Neural cell (in vitro differentiated cells): ENCODE results near the gene KLK8. TPM values are rescaled to one million over a fixed set of nuclear protein-coding genes. Genes with fewer than 3 reads are reported as not detected.

Source experiments
- H2AFZ ChIP-seq: fragments of 200-600, 300-800 bp; sonication (generic), shearing (Covaris generic); 2 replicates; pipeline ENCODE4 v1.6.0; 2014; ENCODE audit warnings: low read depth, mild to moderate bottlenecking, antibody characterized with exemption, low read length, moderate library complexity
- H3F3A ChIP-seq: fragments of 200-600 bp; shearing (Covaris generic); 2 replicates; pipeline ENCODE4 v1.6.1; 2016; ENCODE audit warnings: mild to moderate bottlenecking, moderate library complexity, mixed read lengths, antibody characterized with exemption, low read length; ENCODE audit not compliant: insufficient read depth, poor library complexity, severe bottlenecking
- H3K27ac ChIP-seq: fragments of 200-600, 300-800 bp; sonication (generic), shearing (Covaris generic); 2 replicates; pipeline ENCODE4 v1.5.1; 2014; ENCODE audit warnings: mild to moderate bottlenecking, low read length, moderate library complexity
- H3K27me3 ChIP-seq: fragments of 300-800, 200-600 bp; sonication (generic), shearing (Covaris generic); 2 replicates; pipeline ENCODE4 v1.6.0; 2014; ENCODE audit warnings: mild to moderate bottlenecking, low read depth, low read length, moderate library complexity; ENCODE audit not compliant: insufficient read depth
- H3K36me3 ChIP-seq: fragments of 300-800, 200-600 bp; sonication (generic), shearing (Covaris generic); 2 replicates; pipeline ENCODE4 v1.5.1; 2014; ENCODE audit warnings: mild to moderate bottlenecking, antibody characterized with exemption, low read length, moderate library complexity; ENCODE audit not compliant: insufficient read depth
- H3K4me2 ChIP-seq: fragments of 300-800, 200-600 bp; sonication (generic), shearing (Covaris generic); 2 replicates; pipeline ENCODE4 v1.6.0; 2014; ENCODE audit warnings: mild to moderate bottlenecking, low read length
- H3K4me3 ChIP-seq: fragments of 300-800, 200-600 bp; sonication (generic), shearing (Covaris generic); 2 replicates; pipeline ENCODE4 v1.5.1; 2014; ENCODE audit warnings: mild to moderate bottlenecking, low read length, moderate library complexity
- H3K79me2 ChIP-seq: fragments of 200-600 bp; shearing (Covaris generic); replicated peaks from 2 replicates; pipeline ENCODE4 v1.6.0; 2014; ENCODE audit warnings: mild to moderate bottlenecking, low read length, moderate library complexity; ENCODE audit not compliant: insufficient read depth
- H3K9ac ChIP-seq: fragments of 300-800, 200-600 bp; sonication (generic), shearing (Covaris generic); 2 replicates; pipeline ENCODE4 v1.6.1; 2016; ENCODE audit warnings: mild to moderate bottlenecking, low read length, mixed read lengths
- H3K9me2 ChIP-seq: fragments of 200-600 bp; shearing (Covaris generic); 2 replicates; pipeline ENCODE4 v1.6.1; 2016; ENCODE audit warnings: mild to moderate bottlenecking, low read length, mixed read lengths; ENCODE audit not compliant: insufficient read depth
- H3K9me3 ChIP-seq: fragments of 200-600, 300-800 bp; sonication (generic), shearing (Covaris generic); 2 replicates; pipeline ENCODE4 v1.6.1; 2016; ENCODE audit warnings: mild to moderate bottlenecking, mixed run types, low read length, moderate library complexity, mixed read lengths
- H4K20me1 ChIP-seq: fragments of 200-600 bp; shearing (Covaris generic); 2 replicates; pipeline ENCODE4 v1.6.1; 2016; ENCODE audit warnings: mild to moderate bottlenecking, mixed run types; ENCODE audit not compliant: insufficient read depth
- CTCF ChIP-seq: fragments of 450-650 bp; IDR thresholded peaks from 2 replicates; pipeline ENCODE4 v1.5.1; 2014; ENCODE audit warnings: antibody characterized with exemption, mild to moderate bottlenecking, moderate library complexity; ENCODE audit not compliant: poor library complexity, severe bottlenecking
- EP300 ChIP-seq: fragments of 450-650 bp; conservative IDR thresholded peaks from 2 replicates; pipeline ENCODE4 v1.6.1; 2014; ENCODE audit warnings: antibody characterized with exemption, mild to moderate bottlenecking, moderate library complexity; ENCODE audit not compliant: poor library complexity, severe bottlenecking
- EZH2 ChIP-seq: fragments of 200-600, 300-800 bp; shearing (Covaris generic), sonication (generic); IDR thresholded peaks from 2 replicates; pipeline ENCODE4 v1.6.1; 2014; ENCODE audit warnings: antibody characterized with exemption, low read length, borderline replicate concordance, mild to moderate bottlenecking; ENCODE audit not compliant: insufficient read depth, poor library complexity, severe bottlenecking
- MXI1 ChIP-seq: fragments of 450-650 bp; conservative IDR thresholded peaks from 2 replicates; pipeline ENCODE4 v1.6.1; 2014; ENCODE audit warnings: antibody characterized with exemption, mild to moderate bottlenecking; ENCODE audit not compliant: poor library complexity, severe bottlenecking
- POLR2AphosphoS5 ChIP-seq: IDR thresholded peaks from 2 replicates; pipeline ENCODE4 v1.6.1; 2012
- RAD21 ChIP-seq: fragments of 450-650 bp; conservative IDR thresholded peaks from 2 replicates; pipeline ENCODE4 v1.6.1; 2014; ENCODE audit warnings: antibody characterized with exemption, mild to moderate bottlenecking, moderate library complexity
- REST ChIP-seq: IDR thresholded peaks from 2 replicates; pipeline ENCODE4 v1.6.1; 2012; ENCODE audit warnings: borderline replicate concordance
- SMC3 ChIP-seq: fragments of 450-650 bp; conservative IDR thresholded peaks from 2 replicates; pipeline ENCODE4 v1.6.1; 2014; ENCODE audit warnings: antibody characterized with exemption, mild to moderate bottlenecking, moderate library complexity; ENCODE audit not compliant: poor library complexity
- TAF1 ChIP-seq: IDR thresholded peaks from 2 replicates; pipeline ENCODE4 v1.6.1; 2012; ENCODE audit warnings: low read depth
- polyA plus RNA-seq: library from polyadenylated mRNA; depleted of rRNA; stranded (reverse); fragments of >200 nt; gene quantifications from 2 replicates; pipeline ENCODE4 v1.2.3, GENCODE V29; 2014

Gene KLK8
- polyA plus RNA-seq, 1 donor from 2014 or later: not detected

- no peak overlapping the region for H3K4me3 ChIP-seq
- H3K36me3 ChIP-seq: no peaks in the 10 kb centered on the region
- H3K4me2 ChIP-seq: no peak overlapping the region
- no peaks in the 10 kb centered on the region for H3K79me2 ChIP-seq
- TF ChIP-seq REST (no peak), EZH2 (no peak), SMC3 (no peak), TAF1 (no peak), CTCF (no peak), MXI1 (no peak), RAD21 (no peak), POLR2AphosphoS5 (no peak), EP300 (no peak)
- H2AFZ ChIP-seq: no peak overlapping the region
- H3K9ac ChIP-seq: no peak overlapping the region
- H3K27ac ChIP-seq: no peak overlapping the region
- no peaks in the 10 kb centered on the region for H4K20me1 ChIP-seq
- no peaks in the 10 kb centered on the region for H3K9me3 ChIP-seq
- no peaks in the 10 kb centered on the region for H3K9me2 ChIP-seq
- no peaks in the 10 kb centered on the region for H3K27me3 ChIP-seq
- H3F3A ChIP-seq: no peaks in the 10 kb centered on the region
Observed at GRCh38 chr19:51000981-51001380, 423 bp downstream of the KLK8 start.

- Histone ChIP-seq H4K20me1 (no peaks in the 10 kb centered on the region), H3K79me2 (no peaks in the 10 kb centered on the region), H2AFZ (no peak overlapping the region), H3K9me2 (no peaks in the 10 kb centered on the region), H3K4me2 (no peak overlapping the region), H3K27me3 (no peaks in the 10 kb centered on the region), H3K4me3 (no peak overlapping the region), H3K9me3 (no peaks in the 10 kb centered on the region), H3K36me3 (no peaks in the 10 kb centered on the region), H3F3A (no peaks in the 10 kb centered on the region), H3K27ac (no peak overlapping the region), H3K9ac (no peak overlapping the region)
- TF ChIP-seq POLR2AphosphoS5 (no peak), EZH2 (no peak), SMC3 (no peak), MXI1 (no peak), EP300 (no peak), REST (no peak), CTCF (no peak), RAD21 (no peak), TAF1 (no peak)
Observed at GRCh38 chr19:51000426-51000825, 978 bp downstream of the KLK8 start.
